GM13977 (cell line): ENCODE data around the gene MAD1L1.

ENCODE experiments used
- DNase-seq: peaks from one replicate; pipeline ENCODE4 v3.0.0; 2012; ENCODE audit warnings: low spot score
- in situ Hi-C: fragments of 300-500 bp; cut with MboI; formaldehyde crosslinking; loops from one replicate; pipeline ENCODE4 v1.12.0; 2022; ENCODE audit warnings: low sequenced_read_pairs, low pct_unique_long_range_greater_than_20kb, mixed read lengths, inconsistent platforms; ENCODE audit not compliant: unreplicated experiment
- TF ChIP-seq, protein P1 (sequence below): IDR thresholded peaks from 2 replicates; pipeline ENCODE4 v1.5.1; 2012; ENCODE audit warnings: mild to moderate bottlenecking, control low read depth; ENCODE audit not compliant: insufficient read depth; ENCODE audit errors: extremely low read depth, missing control alignments

Gene MAD1L1

GRCh38 chr7:2251381-2251780 lies 18.6 kb upstream of the MAD1L1 start:
- in situ Hi-C loops = no loop called here
- TF ChIP-seq, protein P1, sequence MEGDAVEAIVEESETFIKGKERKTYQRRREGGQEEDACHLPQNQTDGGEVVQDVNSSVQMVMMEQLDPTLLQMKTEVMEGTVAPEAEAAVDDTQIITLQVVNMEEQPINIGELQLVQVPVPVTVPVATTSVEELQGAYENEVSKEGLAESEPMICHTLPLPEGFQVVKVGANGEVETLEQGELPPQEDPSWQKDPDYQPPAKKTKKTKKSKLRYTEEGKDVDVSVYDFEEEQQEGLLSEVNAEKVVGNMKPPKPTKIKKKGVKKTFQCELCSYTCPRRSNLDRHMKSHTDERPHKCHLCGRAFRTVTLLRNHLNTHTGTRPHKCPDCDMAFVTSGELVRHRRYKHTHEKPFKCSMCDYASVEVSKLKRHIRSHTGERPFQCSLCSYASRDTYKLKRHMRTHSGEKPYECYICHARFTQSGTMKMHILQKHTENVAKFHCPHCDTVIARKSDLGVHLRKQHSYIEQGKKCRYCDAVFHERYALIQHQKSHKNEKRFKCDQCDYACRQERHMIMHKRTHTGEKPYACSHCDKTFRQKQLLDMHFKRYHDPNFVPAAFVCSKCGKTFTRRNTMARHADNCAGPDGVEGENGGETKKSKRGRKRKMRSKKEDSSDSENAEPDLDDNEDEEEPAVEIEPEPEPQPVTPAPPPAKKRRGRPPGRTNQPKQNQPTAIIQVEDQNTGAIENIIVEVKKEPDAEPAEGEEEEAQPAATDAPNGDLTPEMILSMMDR = no peak
- no peak for DNase-seq

GRCh38 chr7:2249744-2250323 lies 17.1 kb upstream of the MAD1L1 start:
- DNase-seq = no peak
- TF ChIP-seq, protein P1 = no peak
- in situ Hi-C loops = no loop called here

DNA sequence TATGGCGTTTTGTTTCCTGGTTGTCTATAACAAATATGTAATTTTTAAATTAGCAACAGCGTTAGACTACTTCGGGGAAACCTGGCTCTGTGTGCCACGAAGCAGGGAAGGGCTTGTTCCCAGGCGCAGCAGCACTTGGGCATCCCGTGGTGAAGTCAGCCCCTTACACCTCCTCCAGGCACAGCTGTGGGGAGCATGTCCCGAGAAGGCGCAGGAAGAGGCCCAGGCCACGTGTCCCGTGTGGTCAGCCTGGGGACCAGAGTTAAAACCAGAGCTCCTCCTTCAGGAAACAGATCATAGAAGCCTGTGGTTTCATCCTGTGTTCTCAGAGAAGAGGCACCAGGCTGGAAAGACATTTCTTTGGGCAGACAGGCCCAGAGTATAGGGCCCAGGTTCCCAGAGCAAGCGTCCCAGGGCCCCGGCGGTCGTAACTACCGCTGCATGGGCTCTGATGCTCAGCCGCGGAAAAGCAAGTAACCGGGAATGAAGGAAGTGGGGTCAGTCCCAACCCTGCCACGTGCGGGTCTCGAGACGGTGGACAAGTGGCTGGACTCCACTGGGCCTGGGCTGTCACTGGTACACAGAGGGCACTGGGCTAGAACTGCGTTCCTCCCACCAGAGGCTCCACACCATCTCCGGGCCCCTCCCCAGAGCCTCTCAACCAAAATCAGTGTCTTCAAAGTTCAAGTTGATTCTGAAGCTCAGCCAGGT lies 16.4 kb upstream of the MAD1L1 start:
- DNase-seq = no peak
- TF ChIP-seq, protein P1 = peak; percentile 5
- in situ Hi-C loops = no loop called here

DNA sequence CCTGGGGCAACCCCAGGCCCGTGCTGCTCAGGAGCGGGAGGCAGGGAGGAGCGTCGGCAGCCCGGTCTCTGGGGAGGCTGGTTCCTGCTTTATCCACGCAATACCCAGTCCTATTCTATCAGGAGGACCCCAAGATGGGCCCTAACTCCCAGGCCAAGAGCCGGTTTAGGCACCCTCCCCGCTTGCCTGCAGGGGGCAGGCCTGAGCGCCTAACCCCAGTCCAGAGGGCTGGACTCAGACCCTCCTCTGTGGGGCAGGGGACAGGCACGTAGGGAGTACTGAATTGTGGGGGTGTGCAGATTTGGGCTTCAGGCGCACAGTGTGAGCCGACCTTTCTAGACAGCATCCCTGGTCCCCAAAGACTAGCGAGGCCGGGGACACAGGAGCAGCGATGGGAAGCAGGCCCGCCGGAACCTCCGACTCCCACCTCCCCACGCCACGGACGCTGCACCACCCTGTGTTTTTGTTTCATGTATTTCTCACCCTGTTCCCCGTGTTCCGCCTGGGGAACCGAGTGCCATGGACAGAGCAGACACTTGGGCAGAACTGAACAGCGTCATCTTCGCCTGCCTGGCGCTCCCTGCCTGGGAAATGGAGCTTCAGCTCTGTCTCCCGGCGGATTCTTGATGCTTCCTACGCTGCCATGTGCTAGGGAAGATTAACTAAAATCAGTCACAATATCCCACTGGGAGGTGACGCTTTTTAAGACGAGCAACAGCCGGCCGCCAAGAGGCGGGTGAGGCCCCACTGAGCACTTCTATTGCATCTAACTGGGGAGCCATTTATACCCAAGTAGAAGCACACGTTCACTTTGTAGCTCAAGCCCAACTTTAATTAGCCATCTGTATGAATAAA lies 14.6 kb upstream of the MAD1L1 start:
- DNase-seq = peak; percentile 76

DNA sequence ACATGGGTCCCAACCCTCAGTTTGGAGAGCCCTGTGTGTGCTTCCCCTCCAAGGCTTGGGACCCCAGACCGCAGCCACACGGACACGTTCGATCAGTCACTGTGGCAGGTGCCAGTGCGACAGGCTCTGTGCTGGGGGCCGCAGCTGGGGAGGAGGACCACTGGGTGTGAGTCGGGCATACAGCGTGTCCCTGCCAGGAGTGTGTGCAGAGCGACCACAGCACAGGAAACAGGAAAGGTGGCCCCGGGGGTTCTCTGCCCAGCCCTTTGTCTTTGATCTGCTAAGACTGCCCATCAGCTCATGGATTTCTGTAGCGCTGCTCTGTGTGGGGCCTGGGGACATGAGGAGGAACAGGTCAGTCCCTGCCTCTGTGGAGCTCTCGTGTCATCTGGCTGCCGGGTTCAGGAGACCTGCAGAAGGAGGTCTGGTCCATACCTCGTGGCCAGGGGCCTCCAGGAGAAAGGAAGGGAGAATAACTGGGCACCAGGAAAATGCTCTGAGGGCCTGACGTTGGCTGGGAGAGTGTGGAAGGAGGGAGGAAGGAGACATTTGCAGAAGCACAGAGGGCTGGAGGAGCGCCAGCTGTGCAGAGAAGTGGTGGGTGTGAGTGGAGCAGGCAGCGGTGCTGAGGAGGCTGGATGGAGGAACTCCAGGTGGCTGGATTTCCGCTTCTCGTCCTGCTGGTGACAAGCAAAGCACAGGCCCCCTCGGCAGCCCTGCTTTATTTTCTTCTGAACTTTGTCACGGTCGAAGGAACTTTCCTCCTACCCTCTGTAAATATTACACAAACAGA lies 13.3 kb upstream of the MAD1L1 start:
- no peak for DNase-seq
- TF ChIP-seq, protein P1 = no peak
- in situ Hi-C loops = no loop called here

More for the DNA sequence above, 14.6 kb upstream of the MAD1L1 start:
- in situ Hi-C loops = no loop called here
- TF ChIP-seq, protein P1 = peak; percentile 72

GRCh38 chr7:2244404-2244995 lies 11.8 kb upstream of the MAD1L1 start:
- DNase-seq = no peak
- in situ Hi-C loops = no loop called here
- TF ChIP-seq, protein P1 = no peak
